Activated CD8-positive, alpha-beta T cell treated with anti-CD3 and anti-CD28 coated beads for 36 hours (primary cell): ENCODE results near the gene HS1BP3. TPM values are rescaled to one million over a fixed set of nuclear protein-coding genes. Genes with fewer than 3 reads are reported as not detected.

ENCODE experiments used
- ATAC-seq: fragments of 200-7000 bp; cut with Tn5 transposase; one replicate; pipeline ENCODE4 v1.10.0; 2021; ENCODE audit warnings: mild to moderate bottlenecking, moderate library complexity
- CTCF ChIA-PET: fragments of 350-600 bp; sonication (Branson Sonifier 250); formaldehyde crosslinking; loops from one replicate; lab custom pipeline; 2021; ENCODE audit warnings: antibody characterized with exemption; lab: Charles Lee
- POLR2A ChIA-PET: fragments of 350-600 bp; sonication (Branson Sonifier 250); formaldehyde crosslinking; loops from one replicate; lab custom pipeline; 2021; ENCODE audit warnings: antibody characterized with exemption; lab: Charles Lee
- DNase-seq: peaks from one replicate; pipeline ENCODE4 v3.0.0-alpha.2; 2020
- H3K27ac Mint-ChIP-seq: one replicate; pipeline ENCODE4 v1.8.0; 2021; ENCODE audit warnings: mild to moderate bottlenecking, mixed read lengths
- H3K27me3 Mint-ChIP-seq: one replicate; pipeline ENCODE4 v1.8.0; 2021; ENCODE audit warnings: mixed read lengths
- H3K36me3 Mint-ChIP-seq: one replicate; pipeline ENCODE4 v1.8.0; 2021; ENCODE audit warnings: low read depth, mixed read lengths
- H3K4me1 Mint-ChIP-seq: one replicate; pipeline ENCODE4 v1.8.0; 2021; ENCODE audit warnings: low read depth, mixed read lengths
- H3K4me3 Mint-ChIP-seq: one replicate; pipeline ENCODE4 v1.8.0; 2021; ENCODE audit warnings: mild to moderate bottlenecking, moderate library complexity, mixed read lengths
- H3K9me3 Mint-ChIP-seq: one replicate; pipeline ENCODE4 v1.8.0; 2021; ENCODE audit warnings: mixed read lengths
- intact Hi-C: fragments of 100-400 bp; cut with micrococcal nuclease; formaldehyde crosslinking; loops from one replicate; pipeline ENCODE4 v1.10.0; 2022
- total RNA-seq, 2 experiments: library from RNA; stranded (reverse); gene quantifications; one replicate each; pipeline ENCODE4 v1.2.3, GENCODE V29; 2021
- TF ChIP-seq, protein P1 (sequence below): fragments of 200-600 bp; IDR thresholded peaks from one replicate; pipeline ENCODE4 v1.8.0; 2022; ENCODE audit warnings: antibody characterized with exemption, mild to moderate bottlenecking

The HS1BP3 gene
- total RNA-seq, 2 experiments from 2014 or later = 6.5 to 7.9 TPM

DNA sequence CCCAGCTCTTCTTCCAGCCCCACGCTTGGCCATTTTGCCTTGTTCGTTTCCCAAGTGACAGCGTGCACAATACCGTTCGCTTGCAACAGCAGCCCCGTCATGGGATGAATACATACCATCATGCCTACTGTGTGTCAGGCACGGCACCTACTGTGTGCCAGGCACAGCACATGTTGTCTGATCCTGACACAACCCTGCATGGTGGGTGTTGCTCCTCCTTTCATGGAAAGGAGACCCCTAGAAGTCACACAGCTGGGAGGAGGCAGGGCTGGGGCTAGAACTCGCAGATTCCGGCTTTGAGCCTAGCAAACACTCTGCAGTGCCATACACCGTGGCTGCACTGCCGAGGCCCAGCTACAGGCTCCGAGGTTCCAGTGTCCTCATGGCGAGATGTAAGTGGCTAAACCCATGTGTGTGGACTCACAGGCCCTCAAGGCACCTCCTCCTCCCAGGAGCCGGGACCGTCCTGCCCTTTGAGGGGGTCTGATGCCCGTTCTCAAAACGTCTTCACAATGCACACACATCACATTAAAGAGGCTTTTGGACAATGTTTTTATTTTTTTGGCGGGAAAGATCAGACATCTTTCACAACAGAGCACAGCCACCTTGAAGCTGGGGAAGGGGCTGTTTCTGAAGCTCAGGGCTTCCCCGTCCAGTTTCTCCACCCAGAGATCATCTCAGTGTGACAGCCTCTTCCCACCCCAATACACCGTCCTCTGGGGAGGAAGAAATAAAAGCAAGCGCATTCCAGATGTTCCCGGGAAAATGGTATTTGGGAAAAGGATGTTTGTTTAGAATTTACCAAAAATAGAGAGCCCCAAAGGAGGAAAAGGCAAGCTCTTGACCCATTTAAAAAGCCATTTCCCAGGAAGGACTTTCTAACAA, 64.9 kb downstream of the HS1BP3 start:
- no peaks in the 10 kb centered on the region for H3K9me3 Mint-ChIP-seq
- no peak for ATAC-seq

GRCh38 chr2:20585359-20585709, 65.6 kb downstream of the HS1BP3 start:
- Mint-ChIP-seq H3K27ac (no peak overlapping the region), H3K4me1 (peaks cover 5% of the 10 kb centered on the region), H3K4me3 (no peak overlapping the region), H3K36me3 (peaks cover 5% of the 10 kb centered on the region), H3K9me3 (no peaks in the 10 kb centered on the region), H3K27me3 (no peaks in the 10 kb centered on the region)
- POLR2A ChIA-PET = no interaction called here
- CTCF ChIA-PET = interaction anchor here (0.9 kb wide), 1 partner anchor 16 kb away, joined by 3 read pairs; no protein-coding TSS in a partner anchor
- ATAC-seq = no peak
- no peak for DNase-seq
- TF ChIP-seq, protein P1, sequence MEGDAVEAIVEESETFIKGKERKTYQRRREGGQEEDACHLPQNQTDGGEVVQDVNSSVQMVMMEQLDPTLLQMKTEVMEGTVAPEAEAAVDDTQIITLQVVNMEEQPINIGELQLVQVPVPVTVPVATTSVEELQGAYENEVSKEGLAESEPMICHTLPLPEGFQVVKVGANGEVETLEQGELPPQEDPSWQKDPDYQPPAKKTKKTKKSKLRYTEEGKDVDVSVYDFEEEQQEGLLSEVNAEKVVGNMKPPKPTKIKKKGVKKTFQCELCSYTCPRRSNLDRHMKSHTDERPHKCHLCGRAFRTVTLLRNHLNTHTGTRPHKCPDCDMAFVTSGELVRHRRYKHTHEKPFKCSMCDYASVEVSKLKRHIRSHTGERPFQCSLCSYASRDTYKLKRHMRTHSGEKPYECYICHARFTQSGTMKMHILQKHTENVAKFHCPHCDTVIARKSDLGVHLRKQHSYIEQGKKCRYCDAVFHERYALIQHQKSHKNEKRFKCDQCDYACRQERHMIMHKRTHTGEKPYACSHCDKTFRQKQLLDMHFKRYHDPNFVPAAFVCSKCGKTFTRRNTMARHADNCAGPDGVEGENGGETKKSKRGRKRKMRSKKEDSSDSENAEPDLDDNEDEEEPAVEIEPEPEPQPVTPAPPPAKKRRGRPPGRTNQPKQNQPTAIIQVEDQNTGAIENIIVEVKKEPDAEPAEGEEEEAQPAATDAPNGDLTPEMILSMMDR = no peak
- intact Hi-C loops = no loop called here

More for the DNA sequence above, 64.9 kb downstream of the HS1BP3 start:
- Mint-ChIP-seq H3K4me1 (no peaks in the 10 kb centered on the region), H3K27me3 (no peaks in the 10 kb centered on the region), H3K27ac (no peak overlapping the region), H3K4me3 (no peak overlapping the region), H3K36me3 (no peaks in the 10 kb centered on the region)
- ChIA-PET POLR2A (no interaction called here), CTCF (interaction anchor here (0.7 to 1.4 kb wide), 3 partner anchors 10 to 48 kb away, joined by 3 to 4 read pairs (median 3); no protein-coding TSS in a partner anchor)
- intact Hi-C loops = no loop called here
- TF ChIP-seq, protein P1 = no peak
- DNase-seq = no peak

DNA sequence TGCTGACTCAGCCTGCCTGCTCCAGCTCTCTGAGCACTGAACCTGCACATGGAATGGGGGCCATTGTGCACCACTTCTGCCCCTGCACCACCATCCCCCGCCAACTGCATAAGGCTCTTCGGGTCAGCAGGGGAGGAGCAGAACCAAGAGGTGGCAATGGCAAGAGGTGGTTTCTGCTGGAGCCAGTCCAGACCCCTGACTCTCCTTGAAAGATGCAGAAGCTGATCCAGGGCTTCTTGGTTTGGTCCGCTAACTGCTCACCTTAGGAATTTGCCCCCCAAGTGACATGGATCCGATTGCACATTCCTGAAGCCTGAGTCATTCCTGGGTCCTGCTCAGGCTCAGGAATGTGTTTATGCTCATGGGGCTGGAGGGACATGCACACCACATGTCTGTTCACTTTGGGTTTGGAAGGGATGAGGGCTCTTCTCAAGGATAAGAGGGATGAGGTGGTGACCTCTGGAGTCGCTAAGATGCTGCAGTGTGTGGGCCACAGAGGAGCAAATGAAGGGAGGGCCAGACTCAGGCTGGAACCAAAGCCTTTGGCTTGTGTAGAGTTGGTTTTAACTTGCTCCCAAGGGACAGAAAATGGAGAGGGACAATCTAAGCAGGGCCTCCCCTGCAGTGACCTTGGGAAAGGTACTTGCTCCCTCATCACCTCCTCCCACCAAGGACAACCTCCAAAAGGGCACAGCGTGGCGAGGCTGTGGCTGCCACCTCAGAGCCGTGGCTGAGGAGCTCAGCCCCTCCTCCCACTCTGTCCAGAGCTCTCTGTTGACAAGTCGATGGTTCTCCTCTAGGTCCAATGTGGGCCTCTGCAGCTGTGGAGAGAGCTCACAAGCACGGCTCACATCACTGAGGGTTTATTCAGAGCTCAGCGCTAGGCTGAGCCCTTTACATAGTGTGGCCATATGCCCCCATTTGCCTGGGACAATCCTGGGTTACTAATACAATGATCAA, 66.2 kb downstream of the HS1BP3 start:
- Mint-ChIP-seq H3K9me3 (no peaks in the 10 kb centered on the region), H3K4me3 (no peak overlapping the region), H3K36me3 (peaks cover 5% of the 10 kb centered on the region), H3K4me1 (peaks cover 8% of the 10 kb centered on the region), H3K27me3 (no peaks in the 10 kb centered on the region), H3K27ac (no peak overlapping the region)
- POLR2A ChIA-PET = interaction anchor here (0.6 kb wide), 1 partner anchor 258 kb away, joined by 3 read pairs; no protein-coding TSS in a partner anchor
- CTCF ChIA-PET = interaction anchor here (0.9 kb wide), 1 partner anchor 17 kb away, joined by 3 read pairs; no protein-coding TSS in a partner anchor
- intact Hi-C loops = no loop called here
- TF ChIP-seq, protein P1 = no peak
- ATAC-seq = no peak
- DNase-seq = no peak

DNA sequence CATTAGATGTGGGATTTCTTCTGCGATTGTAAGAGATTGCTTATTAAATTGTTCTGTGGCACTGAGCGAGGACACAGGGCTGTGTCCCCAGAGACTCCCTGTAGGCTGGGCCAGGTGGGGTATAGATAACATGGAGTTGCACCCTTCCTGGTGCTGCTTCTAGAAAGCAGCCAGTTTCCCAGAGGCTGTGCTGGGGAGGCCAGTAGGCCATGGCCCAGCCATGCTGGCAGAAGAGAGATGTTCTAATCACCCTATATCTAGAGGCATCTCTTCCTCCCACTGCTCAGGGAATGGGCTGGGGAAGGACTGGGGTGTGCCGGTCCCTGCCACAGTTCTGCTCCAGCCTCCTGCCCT, 66.9 kb downstream of the HS1BP3 start:
- Mint-ChIP-seq H3K9me3 (no peaks in the 10 kb centered on the region), H3K36me3 (peaks cover 5% of the 10 kb centered on the region), H3K4me1 (peaks cover 8% of the 10 kb centered on the region), H3K27me3 (no peaks in the 10 kb centered on the region), H3K27ac (no peak overlapping the region), H3K4me3 (no peak overlapping the region)
- DNase-seq (no peak), ATAC-seq (no peak)
- ChIA-PET POLR2A (no interaction called here), CTCF (no interaction called here)
- intact Hi-C loops = no loop called here
- TF ChIP-seq, protein P1 = no peak
